Type B pancreatic cell (in vitro differentiated cells): Measurements from ENCODE around the gene MYO5A. TPM values are rescaled to one million over a fixed set of nuclear protein-coding genes. Genes with fewer than 3 reads are reported as not detected.

Experiments used
- DNase-seq: peaks from one replicate; pipeline ENCODE4 v3.0.0; 2021; ENCODE audit warnings: mixed read lengths; ENCODE audit not compliant: unreplicated experiment; ENCODE audit errors: extremely low spot score
- H3K27ac Mint-ChIP-seq: 2 replicates; pipeline ENCODE4 v1.8.0; 2021; ENCODE audit warnings: mild to moderate bottlenecking, mixed read lengths
- H3K27me3 Mint-ChIP-seq: 2 replicates; pipeline ENCODE4 v1.8.0; 2021; ENCODE audit warnings: mixed read lengths
- H3K36me3 Mint-ChIP-seq: 2 replicates; pipeline ENCODE4 v1.8.0; 2021; ENCODE audit warnings: mixed read lengths
- H3K4me1 Mint-ChIP-seq: one replicate; pipeline ENCODE4 v1.8.0; 2021; ENCODE audit warnings: mixed read lengths; ENCODE audit not compliant: unreplicated experiment
- H3K4me3 Mint-ChIP-seq: 2 replicates; pipeline ENCODE4 v1.8.0; 2021; ENCODE audit warnings: mild to moderate bottlenecking, mixed read lengths
- H3K9me3 Mint-ChIP-seq: 2 replicates; pipeline ENCODE4 v1.8.0; 2021; ENCODE audit warnings: mixed read lengths
- CTCF ChIP-seq: fragments of 200-600 bp; sonication (generic); conservative IDR thresholded peaks from 2 replicates; pipeline ENCODE4 v1.5.0; 2021; ENCODE audit warnings: antibody characterized with exemption, mild to moderate bottlenecking
- total RNA-seq: library from RNA; stranded (reverse); gene quantifications from 2 replicates; pipeline ENCODE4 v1.2.1, GENCODE V29; 2021; ENCODE audit warnings: low replicate concordance

MYO5A gene
- total RNA-seq, 1 donor from 2014 or later = 20.9 TPM

GRCh38 chr15:52284164-52284563 is 244.5 kb downstream of the MYO5A start:
- no peak overlapping the region for H3K4me3 Mint-ChIP-seq
- no peak for DNase-seq
- H3K27ac Mint-ChIP-seq = peak overlapping the region; percentile 55
- H3K9me3 Mint-ChIP-seq = no peaks in the 10 kb centered on the region
- peaks cover 8% of the 10 kb centered on the region for H3K36me3 Mint-ChIP-seq
- TF ChIP-seq CTCF = no peak
- H3K27me3 Mint-ChIP-seq = no peaks in the 10 kb centered on the region
- peaks cover 15% of the 10 kb centered on the region for H3K4me1 Mint-ChIP-seq

GRCh38 chr15:52283281-52283680 is 245.4 kb downstream of the MYO5A start:
- Mint-ChIP-seq H3K27ac (no peak overlapping the region), H3K4me3 (no peak overlapping the region), H3K36me3 (peaks cover 8% of the 10 kb centered on the region), H3K27me3 (no peaks in the 10 kb centered on the region), H3K4me1 (peaks cover 11% of the 10 kb centered on the region), H3K9me3 (no peaks in the 10 kb centered on the region)
- no peak for DNase-seq
- TF ChIP-seq CTCF = no peak

- no peak for TF ChIP-seq CTCF
- no peaks in the 10 kb centered on the region for H3K27me3 Mint-ChIP-seq
- no peak overlapping the region for H3K27ac Mint-ChIP-seq
- H3K36me3 Mint-ChIP-seq = peaks cover 8% of the 10 kb centered on the region
- no peak for DNase-seq
- H3K4me1 Mint-ChIP-seq = peaks cover 6% of the 10 kb centered on the region
- no peak overlapping the region for H3K4me3 Mint-ChIP-seq
- H3K9me3 Mint-ChIP-seq = no peaks in the 10 kb centered on the region
Observed at GRCh38 chr15:52282418-52282817, 246.3 kb downstream of the MYO5A start.

GRCh38 chr15:52281085-52282035 is 247.3 kb downstream of the MYO5A start:
- Mint-ChIP-seq H3K27ac (no peak overlapping the region), H3K9me3 (no peaks in the 10 kb centered on the region), H3K4me1 (no peaks in the 10 kb centered on the region), H3K27me3 (no peaks in the 10 kb centered on the region), H3K4me3 (no peak overlapping the region), H3K36me3 (peaks cover 3% of the 10 kb centered on the region)
- TF ChIP-seq CTCF = no peak
- DNase-seq = no peak

GRCh38 chr15:52280326-52281084 is 248.2 kb downstream of the MYO5A start:
- Mint-ChIP-seq H3K27ac (no peak overlapping the region), H3K27me3 (no peaks in the 10 kb centered on the region), H3K9me3 (no peaks in the 10 kb centered on the region), H3K4me1 (no peaks in the 10 kb centered on the region), H3K36me3 (peaks cover 3% of the 10 kb centered on the region), H3K4me3 (no peak overlapping the region)
- no peak for DNase-seq
- no peak for TF ChIP-seq CTCF
